Measurements from ENCODE around the gene KMT2D. TPM values are rescaled to one million over a fixed set of nuclear protein-coding genes. Genes with fewer than 3 reads are reported as not detected.

Gene KMT2D
- total and polyA plus RNA-seq, 11 donors = 32.5 to 82.7 (median 49.7) TPM

DNA sequence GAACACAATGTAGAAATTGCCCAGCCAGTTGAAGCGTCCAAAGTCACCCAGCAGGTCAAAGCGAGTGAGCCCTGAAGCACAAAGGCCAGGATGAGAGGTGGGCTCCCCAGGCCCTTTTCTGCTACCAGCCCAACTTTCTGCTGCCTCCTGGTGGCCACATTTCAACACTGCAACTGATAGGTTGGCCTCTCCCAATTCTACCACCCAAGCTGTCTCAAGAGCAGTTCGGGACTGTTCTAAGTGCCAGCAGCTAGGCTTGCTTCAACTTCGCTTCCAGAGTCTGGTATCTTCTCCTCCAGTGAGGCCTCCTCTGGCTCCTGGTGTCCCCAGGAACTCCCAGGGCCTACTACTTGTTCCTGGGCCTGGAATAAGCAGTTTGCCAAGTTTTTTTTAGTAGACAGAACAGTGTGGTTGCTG lies 37.4 kb upstream of the KMT2D start:
- ATAC-seq (peak; percentile 13 to 35 (median 26)), DNase-seq (peak; percentile 27 to 60 (median 47))
- Histone ChIP-seq H3K4me3 (no peak overlapping the region), H3K36me3 (peaks cover 7 to 75% (median 69%) of the 10 kb centered on the region in 9 donors), H3K9me3 (no peaks in the 10 kb centered on the region), H3K4me1 (peaks cover 0 to 23% (median 19%) of the 10 kb centered on the region in 12 donors), H3K27ac (no peak overlapping the region), H3K27me3 (peaks cover 0 to 19% (median 12%) of the 10 kb centered on the region in 9 donors)
- TF ChIP-seq, protein P1, sequence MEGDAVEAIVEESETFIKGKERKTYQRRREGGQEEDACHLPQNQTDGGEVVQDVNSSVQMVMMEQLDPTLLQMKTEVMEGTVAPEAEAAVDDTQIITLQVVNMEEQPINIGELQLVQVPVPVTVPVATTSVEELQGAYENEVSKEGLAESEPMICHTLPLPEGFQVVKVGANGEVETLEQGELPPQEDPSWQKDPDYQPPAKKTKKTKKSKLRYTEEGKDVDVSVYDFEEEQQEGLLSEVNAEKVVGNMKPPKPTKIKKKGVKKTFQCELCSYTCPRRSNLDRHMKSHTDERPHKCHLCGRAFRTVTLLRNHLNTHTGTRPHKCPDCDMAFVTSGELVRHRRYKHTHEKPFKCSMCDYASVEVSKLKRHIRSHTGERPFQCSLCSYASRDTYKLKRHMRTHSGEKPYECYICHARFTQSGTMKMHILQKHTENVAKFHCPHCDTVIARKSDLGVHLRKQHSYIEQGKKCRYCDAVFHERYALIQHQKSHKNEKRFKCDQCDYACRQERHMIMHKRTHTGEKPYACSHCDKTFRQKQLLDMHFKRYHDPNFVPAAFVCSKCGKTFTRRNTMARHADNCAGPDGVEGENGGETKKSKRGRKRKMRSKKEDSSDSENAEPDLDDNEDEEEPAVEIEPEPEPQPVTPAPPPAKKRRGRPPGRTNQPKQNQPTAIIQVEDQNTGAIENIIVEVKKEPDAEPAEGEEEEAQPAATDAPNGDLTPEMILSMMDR (IDR thresholded peaks at IDR 0.05) = peak; percentile 68 to 85 (median 76)
- TF ChIP-seq POLR2A (IDR thresholded peaks at IDR 0.05) = no peak
- intact Hi-C loops (cut with DNase I) = loop anchor here in 2 of 10 donors (5.0 kb wide), 1 partner anchor 36 kb away; the partner anchor contains the start of gene KMT2D (in 2 of the 2)
- WGBS, 4 donors = 68 to 73% (median 71%) methylated on average over 2 to 4 of the region's 4 CpGs

DNA sequence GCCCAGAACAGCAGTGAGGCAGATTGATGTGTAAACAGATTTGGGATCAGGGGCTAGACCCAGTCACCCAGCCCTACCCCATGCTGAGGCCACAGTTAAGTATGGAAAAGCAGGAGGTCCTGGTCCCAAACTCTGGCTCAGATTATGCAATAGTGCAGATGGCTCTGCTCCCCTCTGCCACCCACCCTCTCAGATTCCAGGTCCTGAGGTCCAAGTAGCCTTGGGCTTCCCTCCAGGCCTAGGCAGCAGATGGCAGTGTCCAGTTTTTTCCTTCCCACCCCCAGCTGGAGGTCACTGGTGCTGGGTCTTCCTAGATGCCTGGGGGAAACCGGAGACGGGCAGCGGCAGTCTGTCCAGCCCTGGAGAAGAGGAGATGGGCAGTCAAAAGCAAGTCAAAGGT lies 36.8 kb upstream of the KMT2D start:
- DNase-seq (peak in 1 of 5 donors; percentile 24), ATAC-seq (no peak)
- peaks cover 0 to 26% (median 13%) of the 10 kb centered on the region in 9 donors for H3K27me3 ChIP-seq
- peaks cover 4 to 68% (median 63%) of the 10 kb centered on the region in 9 donors for H3K36me3 ChIP-seq
- WGBS, 4 donors = 74 to 94% (median 86%) methylated on average over 3 of the region's 3 CpGs
- intact Hi-C loops (cut with DNase I) = loop anchor here in 2 of 10 donors (5.0 kb wide), 1 partner anchor 35 kb away; the partner anchor contains the start of gene KMT2D (in 2 of the 2)
- H3K4me1 ChIP-seq = peaks cover 3 to 29% (median 25%) of the 10 kb centered on the region in 12 donors
- H3K27ac ChIP-seq = no peak overlapping the region
- TF ChIP-seq, protein P1 (IDR thresholded peaks at IDR 0.05) = no peak
- TF ChIP-seq POLR2A (IDR thresholded peaks at IDR 0.05) = no peak
- H3K9me3 ChIP-seq = no peaks in the 10 kb centered on the region
- no peak overlapping the region for H3K4me3 ChIP-seq

DNA sequence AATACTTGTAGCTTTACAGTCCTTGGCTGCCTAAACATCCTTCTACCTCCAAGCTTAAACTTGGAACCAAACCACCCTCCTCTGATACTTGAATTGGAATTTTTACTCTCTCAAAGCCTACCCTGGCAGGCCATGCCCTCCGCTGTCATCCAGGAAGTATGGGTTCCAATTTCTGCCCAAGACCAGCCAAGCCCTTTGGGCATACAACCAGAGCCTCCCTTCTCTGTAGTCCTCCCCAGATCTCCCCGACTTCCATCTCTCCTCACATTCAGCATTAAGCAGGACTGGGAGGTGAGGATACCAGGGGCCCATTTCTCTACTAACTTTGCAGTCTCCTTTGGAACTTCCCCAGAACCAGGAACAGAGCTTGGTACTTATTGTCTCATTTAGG lies 34.4 kb upstream of the KMT2D start:
- Histone ChIP-seq H3K27me3 (peaks cover 0 to 50% (median 24%) of the 10 kb centered on the region in 9 donors), H3K9me3 (no peaks in the 10 kb centered on the region), H3K4me3 (peak overlapping the region in 2 of 12 donors; percentile 31 to 45), H3K27ac (no peak overlapping the region), H3K4me1 (peaks cover 8 to 54% (median 45%) of the 10 kb centered on the region in 12 donors), H3K36me3 (peaks cover 0 to 44% (median 39%) of the 10 kb centered on the region in 9 donors)
- WGBS, 4 donors = 78 to 90% (median 83%) methylated on average over 2 of the region's 2 CpGs
- TF ChIP-seq, protein P1 (IDR thresholded peaks at IDR 0.05) = no peak
- no peak for TF ChIP-seq POLR2A (IDR thresholded peaks at IDR 0.05)
- DNase-seq = peak in 1 of 5 donors; percentile 7
- ATAC-seq = no peak
- intact Hi-C loops (cut with DNase I) = loop anchor here in 3 of 10 donors (2.0 to 5.0 kb wide), 2 partner anchors 33 to 34 kb away; partner anchors contain the start of gene KMT2D (in 2 of the 3)

DNA sequence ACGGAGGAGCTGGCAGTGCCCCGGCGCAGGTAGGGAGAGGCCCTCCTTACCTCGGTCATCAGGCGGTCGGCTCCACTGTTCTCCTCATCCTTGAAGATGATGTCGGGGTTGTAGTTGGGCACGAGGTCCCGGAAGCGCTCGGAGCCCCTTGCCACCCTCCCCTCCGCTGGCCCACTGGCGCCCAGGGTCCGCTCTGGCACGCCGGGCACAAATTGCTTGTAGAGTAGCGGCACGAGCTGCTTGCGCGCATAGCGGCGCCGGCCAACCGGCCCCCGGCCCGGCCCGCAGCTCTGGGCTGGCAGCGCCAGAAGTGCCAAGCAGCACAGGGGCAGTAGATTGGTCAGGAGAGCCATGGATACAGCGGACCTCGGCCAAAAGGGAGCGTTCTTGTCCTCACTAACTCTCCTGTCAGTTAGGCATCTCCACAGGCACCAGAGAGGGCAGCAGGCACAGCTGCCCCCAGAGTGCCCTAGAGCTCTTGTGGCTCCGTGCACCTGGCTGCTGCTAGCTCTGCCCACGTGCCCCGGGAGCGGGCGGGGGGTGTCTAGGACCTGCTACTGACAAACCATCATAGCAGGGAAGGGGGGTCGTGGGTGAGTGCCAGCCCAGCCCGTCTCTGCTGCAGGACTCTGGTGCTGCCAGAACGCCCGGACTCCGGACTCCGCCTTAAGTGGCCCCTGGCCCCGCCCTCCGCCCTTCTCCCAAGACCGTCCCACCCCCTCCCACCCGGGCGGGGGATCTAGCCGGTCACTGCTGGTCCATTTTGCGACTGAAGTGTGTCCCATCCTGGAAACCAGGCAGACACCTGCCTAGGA lies 33.8 kb upstream of the KMT2D start, which contains the start of gene DHH:
DHH (minus strand) TSS at position 642 of the 815 bp plus-strand sequence; CDS start at position 353, 289 bp downstream.
- H3K4me1 ChIP-seq = peaks cover 10 to 60% (median 50%) of the 10 kb centered on the region in 12 donors
- peaks cover 0 to 38% (median 33%) of the 10 kb centered on the region in 9 donors for H3K36me3 ChIP-seq
- H3K4me3 ChIP-seq = peak within 1 kb of the TSS in 11 of 12 donors; percentile 2 to 52 (median 39)
- H3K27ac ChIP-seq = peak within 1 kb of the TSS in 3 of 12 donors; percentile 10 to 56 (median 27)
- peaks cover 0 to 56% (median 30%) of the 10 kb centered on the region in 9 donors for H3K27me3 ChIP-seq
- intact Hi-C loops (cut with DNase I) = loop anchor here in 1 of 10 donors (2.0 kb wide), 1 partner anchor 34 kb away; no protein-coding TSS in a partner anchor
- DNase-seq (peak; percentile 44 to 75 (median 52)), ATAC-seq (peak in 3 of 4 donors; percentile 22 to 35 (median 34))
- no peaks in the 10 kb centered on the region for H3K9me3 ChIP-seq
- TF ChIP-seq, protein P1 (IDR thresholded peaks at IDR 0.05) = no peak
- no peak for TF ChIP-seq POLR2A (IDR thresholded peaks at IDR 0.05)
- WGBS, 4 donors = 2 to 5% (median 3%) methylated on average over 28 to 49 of the region's 49 CpGs
